Measurements from ENCODE around the gene GRAMD1C.

The GRAMD1C gene

DNA sequence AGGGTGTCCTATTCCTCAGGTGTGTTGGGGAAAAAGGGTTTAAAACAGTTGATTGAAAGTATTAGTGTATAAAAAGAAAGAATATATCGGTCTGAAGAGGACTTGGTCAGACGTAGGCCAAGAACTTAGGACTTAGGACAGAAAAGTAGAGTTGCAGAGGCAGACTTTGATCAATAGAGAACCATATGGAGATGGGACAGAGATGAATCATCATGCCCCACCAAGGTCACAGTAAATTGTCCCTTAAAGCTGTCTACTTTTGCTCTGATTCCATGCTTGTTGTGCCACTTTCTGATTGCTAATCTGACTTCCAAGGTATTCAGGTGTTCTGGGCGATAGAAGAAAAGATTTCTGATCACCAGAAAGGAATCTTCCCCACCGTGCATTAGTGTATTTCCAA lies 56.3 kb downstream of the GRAMD1C start:
- H3K4me3 ChIP-seq (ENCODE audit: low read depth, low read length), result no peak overlapping the region

DNA sequence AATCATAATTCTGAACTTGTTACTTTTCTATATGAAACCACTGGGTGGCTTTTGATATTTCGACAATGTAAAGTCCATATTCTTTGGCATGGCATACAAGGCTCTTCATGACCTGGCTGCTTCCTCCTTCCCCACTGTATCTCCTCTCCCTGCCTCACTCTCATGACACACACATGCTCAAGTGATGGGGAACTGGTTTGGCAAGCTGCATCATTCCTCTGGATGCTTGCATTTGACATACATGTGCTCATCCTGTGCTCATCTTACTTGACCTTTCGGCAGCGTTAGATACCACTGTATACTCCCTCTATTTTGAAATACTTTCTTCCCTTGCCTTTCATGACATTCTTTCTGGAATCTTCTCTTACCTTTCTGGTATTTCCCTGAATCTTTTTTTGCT lies 57.4 kb downstream of the GRAMD1C start:
- no peak overlapping the region for H3K4me3 ChIP-seq (ENCODE audit: low read depth, low read length)
- TF ChIP-seq, protein P1, sequence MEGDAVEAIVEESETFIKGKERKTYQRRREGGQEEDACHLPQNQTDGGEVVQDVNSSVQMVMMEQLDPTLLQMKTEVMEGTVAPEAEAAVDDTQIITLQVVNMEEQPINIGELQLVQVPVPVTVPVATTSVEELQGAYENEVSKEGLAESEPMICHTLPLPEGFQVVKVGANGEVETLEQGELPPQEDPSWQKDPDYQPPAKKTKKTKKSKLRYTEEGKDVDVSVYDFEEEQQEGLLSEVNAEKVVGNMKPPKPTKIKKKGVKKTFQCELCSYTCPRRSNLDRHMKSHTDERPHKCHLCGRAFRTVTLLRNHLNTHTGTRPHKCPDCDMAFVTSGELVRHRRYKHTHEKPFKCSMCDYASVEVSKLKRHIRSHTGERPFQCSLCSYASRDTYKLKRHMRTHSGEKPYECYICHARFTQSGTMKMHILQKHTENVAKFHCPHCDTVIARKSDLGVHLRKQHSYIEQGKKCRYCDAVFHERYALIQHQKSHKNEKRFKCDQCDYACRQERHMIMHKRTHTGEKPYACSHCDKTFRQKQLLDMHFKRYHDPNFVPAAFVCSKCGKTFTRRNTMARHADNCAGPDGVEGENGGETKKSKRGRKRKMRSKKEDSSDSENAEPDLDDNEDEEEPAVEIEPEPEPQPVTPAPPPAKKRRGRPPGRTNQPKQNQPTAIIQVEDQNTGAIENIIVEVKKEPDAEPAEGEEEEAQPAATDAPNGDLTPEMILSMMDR (IDR thresholded peaks at IDR 0.05; ENCODE audit: low read depth, low read length), result no peak

More for the DNA sequence above, 56.3 kb downstream of the GRAMD1C start:
- TF ChIP-seq, protein P1 (IDR thresholded peaks at IDR 0.05; ENCODE audit: low read depth, low read length), result no peak

DNA sequence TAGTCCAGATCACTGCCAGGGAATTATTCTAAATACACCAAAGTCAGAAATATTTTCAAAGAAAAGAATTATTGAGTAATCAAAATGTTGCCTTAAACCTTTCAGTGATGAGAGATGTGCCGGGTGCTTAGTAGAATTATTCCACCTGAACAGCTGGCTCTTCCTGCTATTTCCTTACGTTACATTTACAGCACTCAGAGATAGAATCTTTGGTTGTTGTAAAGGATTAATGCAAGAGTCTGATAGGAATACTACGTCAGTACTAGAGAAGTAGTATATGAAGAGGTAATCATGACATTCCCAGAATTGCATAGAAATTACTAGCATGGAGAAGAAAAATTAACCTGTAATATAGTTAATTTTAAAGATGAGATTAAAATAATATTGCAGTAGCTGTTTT lies 58.3 kb downstream of the GRAMD1C start:
- TF ChIP-seq, protein P1 (IDR thresholded peaks at IDR 0.05; ENCODE audit: low read depth, low read length), result no peak
- no peak overlapping the region for H3K4me3 ChIP-seq (ENCODE audit: low read depth, low read length)

DNA sequence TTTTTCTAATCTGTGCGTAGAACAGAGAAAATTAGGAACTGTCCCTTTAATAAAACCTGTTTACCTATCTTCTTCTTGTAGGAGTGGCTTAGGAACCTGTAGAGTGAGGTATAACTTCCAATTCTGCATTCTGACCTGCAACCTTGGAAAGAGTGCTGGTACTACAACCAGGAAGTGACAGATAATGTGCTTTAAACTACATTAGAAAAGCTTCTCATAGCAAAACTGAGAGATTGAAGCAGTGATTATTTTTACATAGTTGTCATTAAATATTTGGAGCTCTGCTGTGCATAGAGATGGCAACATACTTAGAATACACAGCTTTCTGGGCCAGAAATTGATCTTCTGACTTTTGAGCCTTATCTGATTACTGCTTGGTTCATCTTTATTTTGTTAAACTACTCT lies 58.8 kb downstream of the GRAMD1C start:
- TF ChIP-seq, protein P1 (IDR thresholded peaks at IDR 0.05; ENCODE audit: low read depth, low read length), result no peak
- 0 out of 2 replicates have a peak overlapping the region, but pooled peaks have one; percentile 13 for H3K4me3 ChIP-seq (ENCODE audit: low read depth, low read length)

DNA sequence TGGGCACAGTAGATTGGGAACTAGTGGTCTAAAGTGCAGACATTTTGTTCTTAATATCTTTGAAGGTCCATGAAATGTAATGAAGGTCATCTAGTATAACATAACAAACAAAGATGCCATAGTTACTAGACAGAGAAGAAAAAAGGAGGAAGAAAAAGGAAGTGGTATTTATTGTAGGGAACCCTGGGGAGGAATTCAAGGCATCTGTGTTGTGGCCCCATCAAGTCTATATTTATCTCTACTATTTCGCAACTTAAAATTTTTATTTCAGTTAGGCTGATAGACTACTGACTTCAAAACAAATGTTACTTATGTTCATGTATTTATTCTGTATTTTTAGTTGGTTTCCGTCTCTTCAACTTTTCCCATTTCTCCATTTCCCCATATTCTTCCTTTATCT lies 60.3 kb downstream of the GRAMD1C start:
- H3K4me3 ChIP-seq (ENCODE audit: low read depth, low read length), result no peak overlapping the region
- TF ChIP-seq, protein P1 (IDR thresholded peaks at IDR 0.05; ENCODE audit: low read depth, low read length), result no peak

DNA sequence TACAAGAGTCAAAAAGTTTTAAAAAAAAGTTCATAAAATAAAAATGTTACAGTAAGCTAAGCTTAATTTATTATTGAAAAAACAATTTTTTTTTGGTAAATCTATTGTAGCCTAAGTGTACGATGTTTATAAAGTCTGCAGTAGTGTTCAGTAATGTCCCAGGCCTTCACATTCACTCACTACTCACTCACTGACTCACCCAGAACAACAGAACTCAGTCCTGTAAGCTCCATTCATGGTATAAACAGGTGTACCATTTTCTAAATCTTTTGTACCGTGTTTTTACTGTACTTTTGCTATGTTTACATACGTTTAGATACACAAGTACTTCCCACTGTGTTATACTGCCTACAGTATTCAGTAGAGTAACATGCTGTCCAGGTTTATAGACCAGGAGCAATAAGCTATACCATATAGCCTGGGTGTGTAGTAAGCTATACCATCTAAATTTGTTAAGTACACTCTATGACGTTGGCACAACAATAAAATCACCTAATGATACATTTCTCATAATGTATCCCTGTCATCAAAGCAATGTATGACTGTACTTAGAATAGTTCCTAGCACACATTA lies 68.1 kb downstream of the GRAMD1C start:
- H3K4me3 ChIP-seq (ENCODE audit: low read depth, low read length), result no peak overlapping the region
- TF ChIP-seq, protein P1 (IDR thresholded peaks at IDR 0.05; ENCODE audit: low read depth, low read length), result no peak

DNA sequence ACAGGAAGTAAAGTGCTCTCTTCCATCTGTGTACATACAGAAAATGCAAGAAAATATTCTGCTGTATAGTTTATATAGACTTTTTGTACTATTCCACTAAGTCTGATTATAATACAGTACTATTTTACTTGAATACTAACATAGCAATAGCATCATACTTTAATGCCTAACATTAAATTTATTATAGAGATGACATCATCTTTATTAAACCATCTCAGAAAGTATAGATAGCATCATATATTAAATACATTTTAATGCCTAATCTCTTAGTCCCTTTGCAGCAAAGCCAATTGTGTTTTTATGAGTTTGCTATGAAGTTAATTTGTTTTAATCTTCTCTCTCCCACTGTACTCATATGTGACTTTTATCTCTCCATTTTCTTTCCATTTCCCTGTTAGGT lies 69.5 kb downstream of the GRAMD1C start:
- no peak overlapping the region for H3K4me3 ChIP-seq (ENCODE audit: low read depth, low read length)
- TF ChIP-seq, protein P1 (IDR thresholded peaks at IDR 0.05; ENCODE audit: low read depth, low read length), result no peak

Data from WI38 (cell line).